Subcutaneous adipose tissue (tissue), 4 donors: Measurements from ENCODE around the gene OR10T2. TPM values are rescaled to one million over a fixed set of nuclear protein-coding genes. Genes with fewer than 3 reads are reported as not detected.

Experiments
- total RNA-seq, 4 donors: library from RNA; depleted of rRNA; stranded (reverse); fragments of >200 nt; gene quantifications; one replicate each; pipeline ENCODE4 v1.1.0, GENCODE V29; 2016
- TF ChIP-seq, protein P1 (sequence below): fragments of 450-650 bp; IDR thresholded peaks from one replicate; pipeline ENCODE4 v1.5.1; 2016; ENCODE audit warnings: low read depth, mild to moderate bottlenecking, control low read depth, antibody characterized with exemption, moderate library complexity

OR10T2 gene, protein sequence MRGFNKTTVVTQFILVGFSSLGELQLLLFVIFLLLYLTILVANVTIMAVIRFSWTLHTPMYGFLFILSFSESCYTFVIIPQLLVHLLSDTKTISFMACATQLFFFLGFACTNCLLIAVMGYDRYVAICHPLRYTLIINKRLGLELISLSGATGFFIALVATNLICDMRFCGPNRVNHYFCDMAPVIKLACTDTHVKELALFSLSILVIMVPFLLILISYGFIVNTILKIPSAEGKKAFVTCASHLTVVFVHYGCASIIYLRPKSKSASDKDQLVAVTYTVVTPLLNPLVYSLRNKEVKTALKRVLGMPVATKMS
- total RNA-seq, result not detected

DNA sequence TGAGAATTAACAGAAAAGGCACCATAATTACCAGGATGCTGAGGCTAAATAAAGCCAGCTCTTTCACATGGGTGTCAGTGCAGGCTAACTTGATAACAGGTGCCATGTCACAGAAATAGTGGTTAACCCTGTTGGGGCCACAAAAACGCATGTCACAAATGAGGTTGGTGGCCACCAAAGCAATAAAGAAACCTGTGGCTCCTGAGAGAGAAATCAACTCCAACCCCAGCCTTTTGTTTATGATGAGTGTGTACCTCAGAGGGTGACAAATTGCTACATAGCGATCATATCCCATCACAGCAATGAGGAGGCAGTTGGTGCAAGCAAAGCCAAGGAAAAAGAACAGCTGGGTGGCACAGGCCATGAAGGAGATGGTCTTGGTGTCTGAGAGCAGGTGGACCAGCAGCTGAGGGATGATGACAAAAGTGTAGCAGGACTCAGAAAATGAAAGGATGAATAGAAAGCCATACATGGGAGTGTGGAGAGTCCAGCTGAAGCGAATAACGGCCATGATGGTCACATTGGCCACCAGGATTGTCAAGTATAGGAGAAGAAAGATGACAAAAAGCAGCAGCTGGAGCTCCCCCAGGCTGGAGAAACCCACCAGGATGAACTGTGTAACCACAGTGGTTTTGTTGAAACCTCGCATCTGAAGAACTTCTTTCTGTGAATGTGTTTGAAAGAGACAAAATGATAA is at the start of gene OR10T2:
TSS of gene OR10T2 (minus strand) at position 649 of the 697 bp plus-strand sequence. CDS start at position 649, 0 bp downstream.
- TF ChIP-seq, protein P1, sequence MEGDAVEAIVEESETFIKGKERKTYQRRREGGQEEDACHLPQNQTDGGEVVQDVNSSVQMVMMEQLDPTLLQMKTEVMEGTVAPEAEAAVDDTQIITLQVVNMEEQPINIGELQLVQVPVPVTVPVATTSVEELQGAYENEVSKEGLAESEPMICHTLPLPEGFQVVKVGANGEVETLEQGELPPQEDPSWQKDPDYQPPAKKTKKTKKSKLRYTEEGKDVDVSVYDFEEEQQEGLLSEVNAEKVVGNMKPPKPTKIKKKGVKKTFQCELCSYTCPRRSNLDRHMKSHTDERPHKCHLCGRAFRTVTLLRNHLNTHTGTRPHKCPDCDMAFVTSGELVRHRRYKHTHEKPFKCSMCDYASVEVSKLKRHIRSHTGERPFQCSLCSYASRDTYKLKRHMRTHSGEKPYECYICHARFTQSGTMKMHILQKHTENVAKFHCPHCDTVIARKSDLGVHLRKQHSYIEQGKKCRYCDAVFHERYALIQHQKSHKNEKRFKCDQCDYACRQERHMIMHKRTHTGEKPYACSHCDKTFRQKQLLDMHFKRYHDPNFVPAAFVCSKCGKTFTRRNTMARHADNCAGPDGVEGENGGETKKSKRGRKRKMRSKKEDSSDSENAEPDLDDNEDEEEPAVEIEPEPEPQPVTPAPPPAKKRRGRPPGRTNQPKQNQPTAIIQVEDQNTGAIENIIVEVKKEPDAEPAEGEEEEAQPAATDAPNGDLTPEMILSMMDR, result no peak

DNA sequence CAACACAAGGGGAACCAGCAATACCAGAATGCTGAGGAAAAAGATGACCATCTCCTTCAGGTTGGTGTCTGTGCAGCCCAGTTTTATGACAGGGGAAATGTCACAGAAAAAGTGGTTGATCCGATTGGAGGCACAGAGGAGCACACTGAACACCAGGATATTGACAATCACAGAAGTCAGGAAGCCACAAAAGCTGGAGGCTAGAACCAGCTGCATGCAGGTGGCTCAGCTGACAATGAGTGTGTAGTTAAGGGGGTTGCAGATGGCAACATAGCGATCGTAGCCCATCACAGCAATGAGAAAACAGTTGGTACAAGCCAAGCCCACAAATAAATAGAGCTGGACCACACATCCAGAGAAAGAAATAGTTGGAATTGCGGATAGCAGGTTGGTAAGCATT is 46.1 kb upstream of the OR10T2 start:
- TF ChIP-seq, protein P1, result no peak

DNA sequence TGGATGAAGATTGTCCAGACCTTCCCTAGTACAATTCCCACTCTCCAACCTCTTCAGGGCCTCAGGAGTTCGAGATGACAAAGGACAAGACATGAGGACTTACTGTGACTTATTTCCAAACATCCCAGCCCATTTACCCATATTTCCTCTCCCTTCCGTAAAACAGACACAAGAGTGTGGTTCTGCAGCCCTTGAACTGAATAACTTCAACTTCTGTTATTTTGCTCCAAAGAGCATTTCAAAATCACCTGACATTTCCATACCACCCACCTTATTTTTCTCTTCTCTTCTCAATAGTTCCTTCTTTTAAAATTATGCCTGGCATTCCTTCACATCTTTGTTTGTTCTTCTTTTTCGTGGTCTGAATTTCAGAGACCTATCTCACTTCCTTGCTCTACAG is 35.5 kb upstream of the OR10T2 start:
- TF ChIP-seq, protein P1, result no peak

DNA sequence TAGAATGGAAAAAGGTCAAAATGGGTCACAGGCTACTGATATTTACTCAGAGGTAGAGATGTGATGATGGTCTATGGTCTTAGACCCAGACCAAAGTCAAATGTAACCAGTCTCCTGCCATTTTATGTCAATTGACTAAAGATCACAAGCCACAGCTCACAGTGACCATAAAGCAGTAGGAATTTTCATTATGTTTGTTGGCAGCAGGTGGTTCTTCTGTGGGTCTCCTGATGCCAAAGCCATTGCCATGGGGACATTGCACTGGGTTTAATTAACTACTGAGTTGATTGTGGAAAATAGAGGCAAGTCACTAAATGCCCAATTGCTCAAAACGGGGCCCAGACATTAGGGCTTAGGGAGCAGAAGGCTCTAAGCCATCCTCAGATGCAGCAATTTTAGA is 26.9 kb upstream of the OR10T2 start, which contains the start of gene OR10K2:
TSS of gene OR10K2 (minus strand) at position 101 of the 400 bp plus-strand sequence. CDS start 5,371 bp downstream, outside the sequence.
- TF ChIP-seq, protein P1, result no peak

DNA sequence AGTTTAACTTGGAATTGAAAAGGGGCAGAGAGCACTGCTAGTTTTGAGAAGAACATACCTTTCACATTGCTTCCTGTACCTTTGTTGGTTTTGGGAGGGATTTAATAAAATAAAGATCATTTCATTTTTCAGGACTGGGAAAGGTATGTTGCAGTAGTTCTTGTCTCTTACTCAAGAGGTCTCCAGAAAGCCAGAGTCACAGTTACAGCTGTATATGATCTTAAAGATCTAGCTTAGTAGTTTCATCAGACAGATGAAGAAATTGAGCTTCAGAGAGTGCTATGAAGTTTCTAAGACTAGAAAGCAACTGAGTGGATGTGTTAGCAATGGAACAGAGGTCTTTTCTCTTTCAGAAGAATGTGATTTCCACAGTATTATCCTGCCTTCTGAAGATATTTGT is 25.8 kb upstream of the OR10T2 start:
- TF ChIP-seq, protein P1, result no peak

DNA sequence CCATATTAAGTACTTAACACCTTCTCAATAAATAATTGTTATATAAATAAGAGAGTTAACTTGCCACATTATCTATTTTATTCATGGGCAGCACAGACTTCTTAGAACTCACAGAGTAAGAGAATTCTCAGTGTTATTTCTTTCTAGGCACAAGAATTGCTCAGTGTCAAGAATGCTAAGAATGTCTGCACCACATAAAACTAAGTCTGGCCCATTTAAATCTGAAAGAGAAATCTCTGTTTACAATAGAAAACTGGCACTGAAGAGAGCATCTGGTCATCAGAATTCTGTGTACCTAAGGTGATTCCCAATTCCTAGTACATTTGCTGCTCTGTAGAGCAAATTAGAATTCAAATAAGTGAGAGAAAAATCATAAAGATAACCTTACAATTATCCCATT is 22.9 kb upstream of the OR10T2 start:
- TF ChIP-seq, protein P1, result no peak

DNA sequence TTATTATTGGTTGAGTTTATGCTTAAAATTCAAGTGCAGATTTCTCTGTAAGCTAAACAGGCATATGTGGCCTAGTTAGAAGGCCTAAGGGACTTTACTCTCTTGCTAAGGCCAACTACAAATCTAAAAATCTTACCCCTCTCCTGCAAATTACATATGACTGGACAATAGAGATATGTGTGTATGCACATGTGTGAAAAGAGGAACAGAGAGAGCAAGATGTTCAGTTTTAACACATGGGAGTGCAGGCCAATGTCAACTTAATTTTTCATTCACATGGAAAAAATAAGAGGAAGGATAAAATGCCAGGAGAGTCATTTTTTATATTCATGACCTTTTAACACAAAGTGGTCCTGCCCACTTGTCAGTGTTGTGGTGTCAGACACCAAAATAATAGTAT is 18.3 kb upstream of the OR10T2 start:
- TF ChIP-seq, protein P1, result no peak
